ENCODE data around the gene NXNL1. TPM values are rescaled to one million over a fixed set of nuclear protein-coding genes. Genes with fewer than 3 reads are reported as not detected.

NXNL1 gene
- total and polyA plus RNA-seq, 8 donors, result 0.92 TPM; not detected in 7

- Histone ChIP-seq H3K9me3 (no peaks in the 10 kb centered on the region), H3K4me3 (no peak overlapping the region), H3K36me3 (no peaks in the 10 kb centered on the region), H3K4me1 (peaks cover 14 to 29% (median 22%) of the 10 kb centered on the region in 4 donors), H3K27ac (no peak overlapping the region), H3K27me3 (peaks cover 9 to 63% (median 19%) of the 10 kb centered on the region in 3 donors)
- TF ChIP-seq POLR2AphosphoS5 (IDR thresholded peaks at IDR 0.05) (no peak), CTCF (IDR thresholded peaks at IDR 0.05) (no peak), POLR2A (IDR thresholded peaks at IDR 0.05) (no peak), EP300 (IDR thresholded peaks at IDR 0.05) (no peak)
- intact Hi-C loops (cut with DNase I; ENCODE audit: low total_unique reads), result no loop called here
- no peak for DNase-seq
- whole genome bisulfite sequencing, 5 donors, result 56 to 65% (median 60%) methylated on average over 7 to 8 of the region's 8 CpGs
Measured at GRCh38 chr19:17450264-17451075, 10.3 kb downstream of the NXNL1 start.

GRCh38 chr19:17448131-17448967 is 12.4 kb downstream of the NXNL1 start, which contains the start of gene TMEM221:
TSS of gene TMEM221 (minus strand) at chr19:17448668. CDS start at chr19:17448462, 206 bp downstream.
- Histone ChIP-seq H3K27ac (peak within 1 kb of the TSS in 1 of 5 donors; percentile 42), H3K36me3 (no peaks in the 10 kb centered on the region), H3K9me3 (no peaks in the 10 kb centered on the region), H3K4me1 (peaks cover 12 to 18% (median 14%) of the 10 kb centered on the region in 4 donors), H3K4me3 (peak within 1 kb of the TSS; percentile 50 to 57 (median 54)), H3K27me3 (peaks cover 0 to 41% (median 5%) of the 10 kb centered on the region in 3 donors)
- DNase-seq, result peak; percentile 47 to 73
- TF ChIP-seq EP300 (IDR thresholded peaks at IDR 0.05) (no peak), CTCF (IDR thresholded peaks at IDR 0.05) (peak in 3 of 7 experiments; percentile 21 to 48 (median 24)), POLR2A (IDR thresholded peaks at IDR 0.05) (no peak), POLR2AphosphoS5 (IDR thresholded peaks at IDR 0.05) (no peak)
- WGBS, 5 donors, result 1 to 3% (median 1%) methylated on average over 53 to 81 of the region's 81 CpGs
- intact Hi-C loops (cut with DNase I; ENCODE audit: low total_unique reads), result no loop called here

GRCh38 chr19:17447704-17448130 is 13.0 kb downstream of the NXNL1 start:
- Histone ChIP-seq H3K27ac (peak overlapping the region in 1 of 5 donors; percentile 42), H3K36me3 (no peaks in the 10 kb centered on the region), H3K9me3 (no peaks in the 10 kb centered on the region), H3K4me1 (peaks cover 9 to 15% (median 14%) of the 10 kb centered on the region in 4 donors), H3K4me3 (peak overlapping the region; percentile 50 to 57 (median 54)), H3K27me3 (peaks cover 0 to 38% (median 5%) of the 10 kb centered on the region in 3 donors)
- TF ChIP-seq POLR2A (IDR thresholded peaks at IDR 0.05), result no peak
- TF ChIP-seq POLR2AphosphoS5 (IDR thresholded peaks at IDR 0.05), result no peak
- TF ChIP-seq EP300 (IDR thresholded peaks at IDR 0.05), result no peak
- TF ChIP-seq CTCF (IDR thresholded peaks at IDR 0.05), result no peak
- intact Hi-C loops (cut with DNase I; ENCODE audit: low total_unique reads), result no loop called here
- WGBS, 5 donors, result 28 to 67% (median 31%) methylated on average over 2 to 5 of the region's 5 CpGs
- no peak for DNase-seq

GRCh38 chr19:17445526-17446165 is 15.1 kb downstream of the NXNL1 start:
- Histone ChIP-seq H3K27me3 (peaks cover 0 to 32% (median 5%) of the 10 kb centered on the region in 3 donors), H3K27ac (no peak overlapping the region), H3K9me3 (peaks cover 0 to 3% (median 0%) of the 10 kb centered on the region in 4 donors), H3K36me3 (no peaks in the 10 kb centered on the region), H3K4me1 (peaks cover 9 to 15% (median 14%) of the 10 kb centered on the region in 4 donors), H3K4me3 (no peak overlapping the region)
- intact Hi-C loops (cut with DNase I; ENCODE audit: low total_unique reads), result no loop called here
- TF ChIP-seq CTCF (IDR thresholded peaks at IDR 0.05), result no peak
- TF ChIP-seq EP300 (IDR thresholded peaks at IDR 0.05), result no peak
- no peak for TF ChIP-seq POLR2A (IDR thresholded peaks at IDR 0.05)
- no peak for TF ChIP-seq POLR2AphosphoS5 (IDR thresholded peaks at IDR 0.05)
- DNase-seq, result no peak
- 91 to 98% (median 97%) methylated on average over 1 of the region's 1 CpG for WGBS, 5 donors

Data from stomach (tissue), 9 donors.